K562 (cell line): ENCODE results near the gene REC8. TPM values are rescaled to one million over a fixed set of nuclear protein-coding genes. Genes with fewer than 3 reads are reported as not detected.

Experiments used
- ATAC-seq: fragments of 200-7000 bp; cut with Tn5 transposase; 3 replicates; pipeline ENCODE4 v1.9.1; 2020; ENCODE audit warnings: moderate library complexity
- BruUV-seq: library from RNA; stranded (reverse); fragments of 400-500 nt; replicated peaks from 2 replicates; lab custom pipeline; 2021; lab: Mats Ljungman, UMichigan
- CTCF ChIA-PET: fragments of 300-600 bp; formaldehyde crosslinking; extraction: SDS; loops from one replicate; lab custom pipeline; 2021; ENCODE audit warnings: low intra/inter-chr PET ratio; lab: Yijun Ruan, JAX
- POLR2A ChIA-PET: fragments of 300-600, 350-650 bp; sonication (Branson Sonifier 250); formaldehyde crosslinking; extraction: SDS; loops from one replicate; lab custom pipeline; 2021; ENCODE audit warnings: antibody characterized with exemption, inconsistent platforms; lab: Yijun Ruan, JAX
- DNase-seq, 4 experiments: peaks; one replicate each; pipeline versions ENCODE4 v3.0.0 to v3.0.0-alpha.2; 2011 to 2018; ENCODE audit warnings: low spot score in 3 of 4, mixed read lengths in 3 of 4; ENCODE audit errors: extremely low read depth in 1 of 4
- FAIRE-seq: peaks from 2 replicates; lab custom pipeline; 2011; peaks lifted over from hg19 to GRCh38; lab: Jason Lieb, UNC
- H2AFZ ChIP-seq: 2 replicates; pipeline ENCODE4 v1.6.0; 2011; ENCODE audit warnings: low read depth, low read length, control low read depth, inconsistent platforms
- H3K27ac ChIP-seq: fragments of 200-600 bp; 3 replicates; pipeline ENCODE4 v1.8.0; 2011; ENCODE audit warnings: low read depth, mild to moderate bottlenecking, control low read depth, inconsistent platforms, low read length, moderate library complexity, mixed read lengths; ENCODE audit errors: extremely low read depth
- H3K27me3 ChIP-seq, 2 experiments: fragments of 300-600 bp in 1 of 2; 2 replicates in 1 of 2; 3 replicates in 1 of 2; pipeline versions ENCODE4 v1.6.0 to v1.8.0; 2011; ENCODE audit warnings: inconsistent platforms in 2 of 2, low read length in 2 of 2, mild to moderate bottlenecking in 1 of 2, mixed read lengths in 1 of 2, moderate library complexity in 1 of 2; ENCODE audit not compliant: control insufficient read depth in 2 of 2, insufficient read depth in 2 of 2
- H3K36me3 ChIP-seq: fragments of 300-600 bp; 3 replicates; pipeline ENCODE4 v1.8.0; 2011; ENCODE audit warnings: mild to moderate bottlenecking, low read length, inconsistent platforms; ENCODE audit not compliant: control insufficient read depth, insufficient read depth
- H3K4me1 ChIP-seq, 2 experiments: fragments of 200-600 bp in 1 of 2; replicated peaks in 1 of 2; 2 replicates in 1 of 2; 3 replicates in 1 of 2; pipeline versions ENCODE4 v1.5.1 to v1.8.0; 2011; ENCODE audit warnings: inconsistent platforms in 2 of 2, low read length in 2 of 2, mild to moderate bottlenecking in 1 of 2, mixed read lengths in 1 of 2, moderate library complexity in 1 of 2; ENCODE audit not compliant: control insufficient read depth in 2 of 2, insufficient read depth in 2 of 2
- H3K4me2 ChIP-seq: 2 replicates; pipeline ENCODE4 v1.6.1; 2011; ENCODE audit warnings: low read length, control low read depth, inconsistent platforms, mixed read lengths; ENCODE audit not compliant: insufficient read depth
- H3K4me3 ChIP-seq: fragments of 200-600 bp; sonication (generic), shearing (Covaris generic); 2 replicates; pipeline ENCODE4 v1.5.1; 2016; ENCODE audit warnings: control low read depth, inconsistent platforms
- H3K79me2 ChIP-seq: fragments of 200-600 bp; 3 replicates; pipeline ENCODE4 v1.8.0; 2011; ENCODE audit warnings: low read length, inconsistent platforms; ENCODE audit not compliant: control insufficient read depth, insufficient read depth
- H3K9ac ChIP-seq, 2 experiments: 2 replicates each; pipeline versions ENCODE4 v1.6.0 to v1.6.1; 2011; ENCODE audit warnings: low read depth in 2 of 2, low read length in 2 of 2, control low read depth in 1 of 2, inconsistent platforms in 1 of 2, mild to moderate bottlenecking in 1 of 2, mixed read lengths in 1 of 2; ENCODE audit not compliant: insufficient read depth in 1 of 2
- H3K9me1 ChIP-seq: one replicate; pipeline ENCODE4 v1.6.0; 2011; ENCODE audit warnings: inconsistent platforms, mild to moderate bottlenecking, low read length, moderate library complexity; ENCODE audit not compliant: control insufficient read depth, insufficient read depth
- H3K9me3 ChIP-seq: replicated peaks from 2 replicates; pipeline ENCODE4 v1.5.1; 2011; ENCODE audit warnings: low read depth, low read length, inconsistent platforms; ENCODE audit not compliant: control insufficient read depth, insufficient read depth
- H4K20me1 ChIP-seq: replicated peaks from 2 replicates; pipeline ENCODE4 v1.6.1; 2011; ENCODE audit warnings: low read length, inconsistent platforms, mixed read lengths; ENCODE audit not compliant: control insufficient read depth, insufficient read depth
- ARID2 ChIP-seq: fragments of 450-650 bp; IDR thresholded peaks from 2 replicates; pipeline ENCODE4 v1.6.1; 2017; ENCODE audit warnings: antibody characterized with exemption, mild to moderate bottlenecking
- CBX1 ChIP-seq: sonication (generic); IDR thresholded peaks from 2 replicates; pipeline ENCODE4 v1.6.1; 2016; ENCODE audit warnings: antibody characterized with exemption, low read depth, mild to moderate bottlenecking
- E2F3 ChIP-seq: fragments of 250-450 bp; sonication (Bioruptor Pico); IDR thresholded peaks from 2 replicates; pipeline ENCODE4 v1.4.0; 2020; ENCODE audit warnings: mild to moderate bottlenecking
- HCFC1 ChIP-seq: IDR thresholded peaks from 2 replicates; pipeline ENCODE4 v1.6.1; 2012; ENCODE audit warnings: low read depth, low read length, improper control_type of control experiment
- HSF4 ChIP-seq: fragments of 250-450 bp; sonication (Bioruptor Pico); IDR thresholded peaks from 2 replicates; pipeline ENCODE4 v2.1.2; 2022; ENCODE audit warnings: mild to moderate bottlenecking, moderate library complexity, borderline replicate concordance
- MCM7 ChIP-seq, 2 experiments: fragments of 450-650 bp; IDR thresholded peaks; 2 replicates each; pipeline ENCODE4 v1.6.1; 2016 to 2018
- MTA1 ChIP-seq: fragments of 450-650 bp; IDR thresholded peaks from 2 replicates; pipeline ENCODE4 v1.6.1; 2017; ENCODE audit warnings: borderline replicate concordance
- MTA2 ChIP-seq: fragments of 450-650 bp; IDR thresholded peaks from 2 replicates; pipeline ENCODE4 v1.6.1; 2016; ENCODE audit warnings: low read depth
- NR1H2 ChIP-seq: sonication (generic); formaldehyde crosslinking; IDR thresholded peaks from 2 replicates; pipeline ENCODE4 v1.4.0; 2020; ENCODE audit warnings: mild to moderate bottlenecking, missing genetic modification reagents
- NRF1 ChIP-seq, 2 experiments: fragments of 450-650 bp; IDR thresholded peaks in 1 of 2; conservative IDR thresholded peaks in 1 of 2; 2 replicates each; pipeline ENCODE4 v1.6.1; 2014; ENCODE audit warnings: mild to moderate bottlenecking in 2 of 2
- PHF20 ChIP-seq: fragments of 450-650 bp; IDR thresholded peaks from 2 replicates; pipeline ENCODE4 v1.6.1; 2018; ENCODE audit not compliant: partially characterized antibody
- RBM17 ChIP-seq: fragments of 200-400 bp; formaldehyde crosslinking; IDR thresholded peaks from 2 replicates; pipeline ENCODE4 v1.6.1; 2017; ENCODE audit warnings: low read depth, mild to moderate bottlenecking, low read length, borderline replicate concordance
- RBM25 ChIP-seq: fragments of 200-400 bp; formaldehyde crosslinking; IDR thresholded peaks from 2 replicates; pipeline ENCODE4 v1.6.1; 2018; ENCODE audit warnings: low read length, low read depth, moderate library complexity; ENCODE audit not compliant: severe bottlenecking
- SRSF1 ChIP-seq: fragments of 200-400 bp; formaldehyde crosslinking; IDR thresholded peaks from 2 replicates; pipeline ENCODE4 v1.6.1; 2017; ENCODE audit warnings: mild to moderate bottlenecking, low read depth, low read length, moderate library complexity
- TEAD4 ChIP-seq, 2 experiments: sonication (generic) in 1 of 2; formaldehyde crosslinking in 1 of 2; IDR thresholded peaks; 2 replicates each; pipeline versions ENCODE4 v1.6.1 to v1.8.0; 2012 to 2022; ENCODE audit warnings: borderline replicate concordance in 1 of 2, inconsistent platforms in 1 of 2, low read length in 1 of 2, mild to moderate bottlenecking in 1 of 2, missing genetic modification reagents in 1 of 2
- THAP7 ChIP-seq: fragments of 250-450 bp; sonication (Bioruptor Pico); IDR thresholded peaks from 2 replicates; pipeline ENCODE4 v1.5.0; 2021
- XRCC5 ChIP-seq: fragments of 200-400 bp; formaldehyde crosslinking; IDR thresholded peaks from 2 replicates; pipeline ENCODE4 v1.6.1; 2017; ENCODE audit warnings: low read depth, mild to moderate bottlenecking, low read length
- ZBTB17 ChIP-seq: fragments of 450-650 bp; formaldehyde crosslinking; IDR thresholded peaks from 2 replicates; pipeline ENCODE4 v1.4.0; 2020; ENCODE audit warnings: mild to moderate bottlenecking
- ZNF174 ChIP-seq: fragments of 250-450 bp; sonication (Bioruptor Pico); IDR thresholded peaks from 2 replicates; pipeline ENCODE4 v1.4.0; 2020; ENCODE audit warnings: mild to moderate bottlenecking
- ZNF239 ChIP-seq: fragments of 250-450 bp; sonication (Bioruptor Pico); IDR thresholded peaks from 2 replicates; pipeline ENCODE4 v1.4.0; 2020; ENCODE audit warnings: mild to moderate bottlenecking
- ZZZ3 ChIP-seq: fragments of 450-650 bp; IDR thresholded peaks from 2 replicates; pipeline ENCODE4 v1.6.1; 2016; ENCODE audit warnings: antibody characterized with exemption, mild to moderate bottlenecking, moderate library complexity
- WGBS: fragments of 100-300 bp; shearing (Covaris generic); methylation state at CpG from one replicate; pipeline ENCODE4 v1.1.6; 2016; ENCODE audit warnings: low coverage, mixed read lengths; ENCODE audit not compliant: insufficient coverage; ENCODE audit errors: missing lambda C conversion rate; 5-methylcytosine and 5-hydroxymethylcytosine counted together
- in situ Hi-C: fragments of 300-500 bp; cut with MboI; formaldehyde crosslinking; loops from 4 replicates; pipeline ENCODE4 v1.15.0; 2018; ENCODE audit warnings: inconsistent platforms, mixed read lengths
- intact Hi-C: fragments of 100-400 bp; cut with micrococcal nuclease; formaldehyde crosslinking; loops from 2 replicates; pipeline ENCODE4 v1.14.2; 2022
- polyA plus RNA-seq, 8 experiments: library from polyadenylated mRNA; depleted of rRNA in 4 of 8; stranded (reverse) in 5 of 8; unstranded in 3 of 8; fragments of >200 nt; fragmentation: Nextera tagmentation in 2 of 8; fragmentation: Illumina TruSeq in 1 of 8; extraction: Ambion mirVana in 2 of 8; extraction: Trizol in 1 of 8; gene quantifications; 2 replicates each; pipeline versions ENCODE4 v1.2.1 to v1.2.3, GENCODE V29; 2011 to 2014; ENCODE audit warnings: inconsistent platforms in 1 of 8, missing spikeins in 1 of 8
- total RNA-seq, 7 experiments: library from RNA; depleted of rRNA in 6 of 7; stranded (reverse); fragments of >200 nt in 6 of 7; fragmentation: Illumina TruSeq in 2 of 7; extraction: Trizol in 2 of 7; gene quantifications; 2 replicates each; pipeline versions ENCODE4 v1.2.1 to v1.2.3, GENCODE V29; 2011 to 2021; ENCODE audit warnings: low replicate concordance in 1 of 7
- TF ChIP-seq, protein P1 (sequence below): fragments of 250-450 bp; sonication (Bioruptor Pico); IDR thresholded peaks from 2 replicates; pipeline ENCODE4 v1.8.0; 2022; ENCODE audit warnings: moderate library complexity, mild to moderate bottlenecking, inconsistent platforms

The REC8 gene
- total and polyA plus RNA-seq, 9 of the 15 experiments (the other 6 are each of a cell fraction or from before 2014, with no cell fraction given) = 0.11 to 2.5 (median 0.85) TPM

- H2AFZ ChIP-seq = peak within 1 kb of the TSS; percentile 81
- peaks cover 27% of the 10 kb centered on the region for H3K79me2 ChIP-seq
- TSS peak; percentile 35 for BruUV-seq
- H3K27ac ChIP-seq = peak within 1 kb of the TSS; percentile 71
- H3K9me1 ChIP-seq = no peaks in the 10 kb centered on the region
- in situ Hi-C loops (no loop called here), intact Hi-C loops (loop anchor here (1.0 to 2.0 kb wide), 2 partner anchors 17 to 82 kb away; partner anchors contain the start of genes GMPR2 and NEDD8)
- H3K4me3 ChIP-seq = peak within 1 kb of the TSS; percentile 62
- no peaks in the 10 kb centered on the region for H4K20me1 ChIP-seq
- peaks cover 4 to 11% of the 10 kb centered on the region in 2 experiments; a peak in 4 of 5 replicates for H3K4me1 ChIP-seq
- ATAC-seq = peak; percentile 87
- FAIRE-seq = peak; percentile 87
- under 1% methylated on average over 24 of the region's 40 CpGs for WGBS
- DNase-seq = peak; percentile 75 to 89 (median 78)
- ChIA-PET CTCF (interaction anchor here (1.0 to 1.3 kb wide), 2 partner anchors 81 to 82 kb away, joined by 4 to 5 read pairs; no protein-coding TSS in a partner anchor), POLR2A (interaction anchor here (0.8 to 3.6 kb wide), 5 partner anchors 9 to 43 kb away, joined by 3 to 21 read pairs (median 4); partner anchors contain the start of genes TINF2 and TM9SF1)
- H3K9me3 ChIP-seq = no peaks in the 10 kb centered on the region
- peaks cover 25% of the 10 kb centered on the region; the same call in 2 of the 3 replicates for H3K36me3 ChIP-seq
- H3K27me3 ChIP-seq = no peaks in the 10 kb centered on the region
- H3K4me2 ChIP-seq = peak within 1 kb of the TSS; percentile 95
- peak within 1 kb of the TSS; percentile 77 to 90 for H3K9ac ChIP-seq
- peak; percentile 79 for TF ChIP-seq PHF20
- no peak for TF ChIP-seq SRSF1
- 0 out of 2 replicates have a peak, but pooled peaks have one; percentile 19 for TF ChIP-seq TEAD4 (IDR thresholded peaks at IDR 0.05; ENCODE audit: low read length)
- no peak for TF ChIP-seq TEAD4 (CRISPR knock-in tag; IDR thresholded peaks at IDR 0.05; ENCODE audit: borderline replicate concordance)
- no peak for TF ChIP-seq HSF4 (CRISPR knock-in tag)
- TF ChIP-seq THAP7 = no peak
- no peak for TF ChIP-seq XRCC5
- TF ChIP-seq MTA2 = no peak
- no peak for TF ChIP-seq MTA1
- TF ChIP-seq ZZZ3 = no peak
- TF ChIP-seq NR1H2 = no peak
- no peak for TF ChIP-seq MCM7 (IDR thresholded peaks at IDR 0.05)
- no peak for TF ChIP-seq ARID2
- TF ChIP-seq ZNF239 (CRISPR knock-in tag) = no peak
- TF ChIP-seq NRF1 (conservative IDR thresholded peaks at IDR 0.05 in 1 of 2, IDR thresholded peaks at IDR 0.05 in 1 of 2) = peak; percentile 58 to 65; a peak in 3 of 4 replicates
- TF ChIP-seq HCFC1 = peak; percentile 75
- no peak for TF ChIP-seq ZBTB17
- TF ChIP-seq ZNF174 = no peak
- 0 out of 2 replicates have a peak, but pooled peaks have one; percentile 41 for TF ChIP-seq CBX1
- TF ChIP-seq, protein P1, sequence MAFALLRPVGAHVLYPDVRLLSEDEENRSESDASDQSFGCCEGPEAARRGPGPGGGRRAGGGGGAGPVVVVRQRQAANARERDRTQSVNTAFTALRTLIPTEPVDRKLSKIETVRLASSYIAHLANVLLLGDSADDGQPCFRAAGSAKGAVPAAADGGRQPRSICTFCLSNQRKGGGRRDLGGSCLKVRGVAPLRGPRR (CRISPR knock-in tag) = no peak
- TF ChIP-seq E2F3 (CRISPR knock-in tag) = no peak
- no peak for TF ChIP-seq RBM17
- no peak for TF ChIP-seq RBM25
Measured at GRCh38 chr14:24215495-24216344, 43.8 kb downstream of the REC8 start, which contains the start of gene MDP1. Gene MDP1, minus strand, starts transcription at chr14:24216066. Its CDS starts 111 bp downstream, at chr14:24215955.
